Measurements from ENCODE around the gene RBMS1.
"Not testable (repeated sequence)": the region's sequence is repeated elsewhere in the genome, so short reads cannot be mapped to it uniquely, and the experiment has no call there.

RBMS1 gene

GRCh38 chr2:160501370-160501769 is 7.8 kb upstream of the RBMS1 start:
- DNase-seq (ENCODE audit: low spot score) = no peak

DNA sequence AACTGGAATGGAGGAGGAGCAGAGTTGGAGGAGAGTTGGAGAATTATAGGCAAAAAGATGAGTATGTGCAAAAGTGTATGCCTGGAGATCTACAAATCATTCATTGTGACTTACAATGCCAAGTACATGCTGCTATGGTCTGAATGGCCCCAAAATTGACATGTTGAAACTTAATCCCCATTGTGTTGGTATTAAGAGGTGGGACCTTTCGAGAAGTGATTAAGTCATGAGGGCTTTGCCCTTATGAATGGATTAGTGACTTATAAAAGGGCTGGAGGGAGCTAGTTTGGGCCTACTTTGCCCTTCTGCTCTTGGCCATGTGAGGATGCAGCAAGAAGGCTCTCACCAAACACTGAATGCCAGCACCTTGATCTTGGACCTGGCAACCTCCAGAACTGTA is 6.3 kb upstream of the RBMS1 start:
- no peak for DNase-seq (ENCODE audit: low spot score)

DNA sequence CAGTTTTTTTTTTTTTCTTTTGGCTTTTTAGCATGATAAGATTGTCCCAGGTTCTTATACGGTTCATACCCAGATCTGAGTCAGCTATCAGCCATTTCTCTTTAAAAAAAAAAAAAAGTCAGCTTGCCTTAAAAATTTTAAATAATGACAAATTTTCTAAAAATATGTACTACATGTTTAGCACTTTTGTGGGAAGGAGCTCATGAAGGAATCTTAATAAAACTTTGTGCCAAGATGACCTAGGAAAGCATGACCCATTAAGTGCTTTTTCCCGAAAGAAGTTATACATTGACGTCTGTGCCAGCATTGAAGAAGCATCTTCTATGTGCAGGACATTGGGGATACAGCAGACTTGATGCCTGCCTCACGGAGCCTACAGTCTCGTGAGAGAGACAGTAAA is 4.5 kb upstream of the RBMS1 start:
- DNase-seq (ENCODE audit: low spot score) = no peak

GRCh38 chr2:160494201-160494644 is 616 bp upstream of the RBMS1 start:
- DNase-seq (ENCODE audit: low spot score) = no peak

GRCh38 chr2:160492401-160493226 is 993 bp downstream of the RBMS1 start:
- peak; percentile 39 for DNase-seq (ENCODE audit: low spot score)

DNA sequence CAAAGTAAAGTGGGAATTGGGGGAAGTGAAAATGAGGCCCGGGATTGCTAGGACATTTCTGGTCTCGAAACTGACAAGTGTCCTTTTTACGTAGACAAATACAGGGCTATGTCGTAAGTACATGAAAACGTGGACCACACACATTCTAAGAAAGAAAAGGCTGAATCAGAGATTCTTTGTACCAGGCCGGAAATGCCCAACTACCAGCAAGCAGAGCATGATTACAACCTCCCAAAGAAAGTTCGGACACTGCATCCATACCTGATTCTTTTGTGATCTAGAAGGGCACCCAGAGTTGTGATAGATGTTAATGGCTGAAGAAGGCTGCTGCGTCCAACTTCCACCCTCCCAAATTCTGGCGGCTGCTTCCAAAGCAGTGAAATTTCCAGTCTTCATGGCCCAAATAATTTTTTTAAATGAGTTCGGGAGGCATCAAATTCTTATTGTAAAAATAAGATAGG is 1.7 kb downstream of the RBMS1 start:
- no peak for DNase-seq (ENCODE audit: low spot score)

- no peak for DNase-seq (ENCODE audit: low spot score)
These were observed 2.6 kb downstream of the RBMS1 start for GRCh38 chr2:160490733-160491685.

GRCh38 chr2:160489111-160489510 is 4.5 kb downstream of the RBMS1 start:
- no peak for DNase-seq (ENCODE audit: low spot score)

GRCh38 chr2:160488289-160488688 is 5.3 kb downstream of the RBMS1 start:
- not testable (repeated sequence) for DNase-seq (ENCODE audit: low spot score)

GRCh38 chr2:160486341-160486740 is 7.3 kb downstream of the RBMS1 start:
- no peak for DNase-seq (ENCODE audit: low spot score)

DNA sequence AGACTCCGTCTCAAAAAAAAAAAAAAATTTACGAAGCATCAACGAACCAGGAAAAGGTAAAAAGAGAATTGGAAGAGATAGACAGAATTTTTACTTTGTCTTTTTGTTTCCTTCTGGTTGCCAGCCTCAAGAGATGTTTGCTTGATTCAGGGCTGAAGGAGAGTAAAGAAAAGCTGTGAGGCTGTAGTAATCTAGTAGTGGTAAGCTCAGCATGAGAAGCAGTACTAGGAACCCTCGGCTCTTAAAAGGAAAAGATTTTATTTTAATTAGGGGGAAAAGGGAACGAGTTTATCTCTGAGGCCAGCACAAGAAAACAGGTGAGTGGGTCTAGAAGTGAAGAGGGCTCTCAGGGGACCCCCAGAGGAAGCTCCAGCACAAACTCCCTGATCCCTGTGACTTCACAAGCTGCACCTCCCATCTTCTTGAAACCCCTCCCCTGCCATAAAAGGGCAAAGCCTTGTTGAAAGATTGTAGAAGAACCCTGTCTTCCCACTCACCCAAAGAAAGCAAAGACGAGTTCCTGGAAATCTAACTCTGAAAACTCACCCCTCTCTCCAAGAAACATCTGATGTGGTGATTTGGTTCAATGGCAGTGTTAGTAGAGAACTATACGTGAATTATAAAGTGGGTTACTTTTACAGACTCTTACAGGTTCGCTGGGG is 8.6 kb downstream of the RBMS1 start:
- DNase-seq (ENCODE audit: low spot score) = no peak

- DNase-seq (ENCODE audit: low spot score) = peak; percentile 75
These were observed 10.9 kb downstream of the RBMS1 start for GRCh38 chr2:160482673-160483072.

GRCh38 chr2:160479269-160479668 is 14.3 kb downstream of the RBMS1 start:
- no peak for DNase-seq (ENCODE audit: low spot score)

DNA sequence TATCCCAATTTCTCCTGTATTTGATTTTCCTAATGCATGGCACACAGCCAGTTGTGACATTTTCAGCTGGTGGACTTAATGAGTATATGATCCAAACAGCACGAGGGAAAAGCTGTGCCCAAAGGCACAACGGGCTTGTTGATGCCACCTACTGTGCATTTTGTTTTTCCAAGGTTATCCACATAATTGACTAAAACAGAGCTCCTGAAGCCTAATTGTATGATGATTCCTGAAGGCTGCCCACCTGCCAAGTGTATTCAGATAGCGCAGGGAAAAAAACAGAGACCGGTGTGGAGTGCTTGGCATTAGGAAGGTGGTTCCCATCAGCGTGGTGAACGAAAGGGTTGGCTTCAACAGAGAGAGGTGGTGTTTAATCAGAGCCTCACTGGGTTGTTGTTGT is 14.9 kb downstream of the RBMS1 start:
- DNase-seq (ENCODE audit: low spot score) = no peak

DNA sequence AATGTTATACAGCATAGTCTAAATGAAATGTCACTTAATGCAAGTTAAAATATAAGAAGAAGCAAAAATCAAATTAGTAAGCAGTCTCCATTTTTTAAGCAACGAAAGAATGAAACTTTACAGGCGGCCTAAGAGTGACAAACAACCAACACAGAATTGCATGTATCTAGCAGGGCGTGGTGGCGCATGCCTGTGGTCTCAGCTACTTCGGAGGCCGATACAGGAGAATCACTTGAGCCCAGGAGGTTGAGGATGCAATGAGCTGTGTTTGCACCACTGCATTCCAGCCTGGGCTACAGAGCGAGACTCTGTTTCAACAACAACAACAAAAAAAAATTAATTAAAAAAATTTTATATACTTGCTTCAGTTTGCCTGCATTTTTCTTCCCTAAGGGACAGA is 16.6 kb downstream of the RBMS1 start:
- no peak for DNase-seq (ENCODE audit: low spot score)

DNA sequence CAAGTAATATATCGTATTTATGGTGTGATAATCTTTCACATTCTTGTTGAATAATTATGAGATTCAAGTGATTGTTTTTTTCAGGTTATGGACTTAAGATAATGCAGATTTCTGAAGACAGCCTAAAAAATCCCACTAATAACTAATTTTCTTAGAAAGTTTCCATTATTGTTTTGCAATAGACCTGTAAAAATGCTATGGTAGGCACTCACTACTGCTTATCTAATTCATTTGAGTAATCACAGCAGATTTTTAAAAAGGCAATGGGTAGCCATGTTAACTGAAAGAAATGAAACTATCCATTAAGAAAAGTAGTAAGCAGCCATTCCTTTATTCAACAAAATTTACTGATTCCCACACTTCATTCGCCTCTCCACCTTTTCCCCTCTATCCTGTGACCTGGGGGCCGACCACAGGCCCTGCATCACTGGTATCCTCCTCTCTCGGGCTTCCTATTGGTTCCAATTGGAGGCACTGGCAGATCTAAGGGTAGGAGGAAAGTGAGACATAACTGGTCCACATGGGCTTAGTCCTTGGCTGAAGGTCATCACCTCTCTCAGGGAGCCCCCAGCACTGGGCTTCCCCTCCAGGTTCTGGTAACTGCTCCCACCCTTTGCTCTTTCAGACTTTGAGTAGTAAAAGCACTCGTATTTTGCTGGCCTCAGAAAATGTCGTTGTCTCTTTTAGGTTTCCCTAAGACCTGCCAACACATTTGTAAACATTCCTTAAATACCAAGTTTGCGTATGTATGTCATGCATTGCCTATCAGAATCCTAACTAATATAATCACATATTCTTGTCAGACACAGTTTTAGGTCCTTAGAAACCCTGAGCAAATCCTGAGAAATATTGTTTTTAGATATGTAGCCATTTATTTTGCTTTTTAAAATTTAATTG is 18.5 kb downstream of the RBMS1 start:
- DNase-seq (ENCODE audit: low spot score) = no peak

- no peak for DNase-seq (ENCODE audit: low spot score)
These were observed 19.3 kb downstream of the RBMS1 start for GRCh38 chr2:160474319-160474645.

GRCh38 chr2:160473468-160474318 is 19.9 kb downstream of the RBMS1 start:
- no peak for DNase-seq (ENCODE audit: low spot score)

DNA sequence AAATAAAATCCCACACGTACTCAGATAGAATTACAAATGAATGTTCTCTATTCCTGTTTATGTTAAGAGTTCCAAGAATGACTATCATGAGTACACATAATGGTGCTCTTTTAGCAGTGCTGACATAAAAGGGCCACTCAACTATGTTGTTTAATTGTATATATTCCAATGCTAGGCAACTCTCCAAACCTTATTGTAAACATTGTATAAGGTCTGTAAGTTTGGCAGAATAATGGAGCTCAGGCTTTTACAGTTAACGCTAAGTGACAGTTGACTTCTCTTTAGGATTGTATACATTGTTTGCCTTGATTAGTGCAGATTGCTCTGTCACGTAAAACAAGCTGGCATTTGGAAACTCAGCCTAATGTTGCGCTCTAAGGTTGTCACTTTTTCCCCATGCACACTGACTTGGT is 20.8 kb downstream of the RBMS1 start:
- DNase-seq (ENCODE audit: low spot score) = no peak

DNA sequence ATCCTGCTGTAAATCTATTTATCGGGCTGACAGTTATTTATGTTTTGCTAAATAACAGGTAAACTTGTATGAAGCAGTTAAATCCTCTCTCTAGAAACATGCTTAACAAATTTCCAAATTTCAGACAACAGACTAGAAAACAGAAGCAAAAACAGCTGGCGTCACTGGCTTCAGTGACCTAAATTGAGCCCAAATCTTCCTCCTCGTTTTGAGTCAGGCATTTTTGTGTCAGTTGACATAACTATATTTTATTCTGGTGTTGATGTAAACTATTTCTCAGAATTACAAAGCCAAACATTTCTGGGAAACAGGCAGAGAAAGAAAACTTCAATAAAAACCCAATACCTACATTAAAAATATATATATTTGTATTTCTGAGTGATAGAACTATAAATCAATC is 21.7 kb downstream of the RBMS1 start:
- no peak for DNase-seq (ENCODE audit: low spot score)

Measured in CD4-positive, alpha-beta T cell treated with Interleukin-6 at 100 ng/mL for 8 hours (primary cell).